Ovary (tissue), 9 donors: Measurements from ENCODE around the gene C12orf54. TPM values are rescaled to one million over a fixed set of nuclear protein-coding genes. Genes with fewer than 3 reads are reported as not detected.

Experiments used
- DNase-seq, 5 donors: peaks; one replicate each; pipeline ENCODE4 v3.0.0-alpha.2; 2019 to 2020
- H3K27ac ChIP-seq, 2 donors: fragments of 200-600 bp; one replicate each; pipeline versions ENCODE4 v1.5.1 to v1.8.0; 2019 to 2022
- H3K27me3 ChIP-seq: fragments of 200-600 bp; one replicate; pipeline ENCODE4 v1.8.0; 2022
- H3K36me3 ChIP-seq: fragments of 200-600 bp; sonication (generic); one replicate; pipeline ENCODE4 v1.5.1; 2019
- H3K4me1 ChIP-seq: one replicate; pipeline ENCODE4 v1.8.1; 2013; ENCODE audit warnings: mild to moderate bottlenecking, moderate library complexity; ENCODE audit not compliant: insufficient read depth
- H3K4me3 ChIP-seq: fragments of 200-600 bp; sonication (generic); one replicate; pipeline ENCODE4 v1.5.1; 2017
- H3K9me3 ChIP-seq, 2 donors: fragments of 200-600 bp in 1 of 2; sonication (generic) in 1 of 2; one replicate each; pipeline versions ENCODE4 v1.5.1 to v1.8.1; 2013 to 2019; ENCODE audit warnings: mild to moderate bottlenecking in 1 of 2, moderate library complexity in 1 of 2
- EP300 ChIP-seq: sonication (generic); formaldehyde crosslinking; IDR thresholded peaks from one replicate; pipeline ENCODE4 v1.6.1; 2017; ENCODE audit warnings: antibody characterized with exemption
- POLR2A ChIP-seq: fragments of 450-650 bp; IDR thresholded peaks from one replicate; pipeline ENCODE4 v1.6.1; 2017; ENCODE audit warnings: antibody characterized with exemption, mild to moderate bottlenecking, moderate library complexity
- WGBS, 3 donors: extraction: QIAGEN DNeasy Blood & Tissue Kit in 1 of 3; methylation state at CpG; one replicate each; pipeline versions ENCODE4 v1.1.5 to v1.1.7; 2013 to 2017; 5-methylcytosine and 5-hydroxymethylcytosine counted together
- intact Hi-C, 4 donors: fragments of 100-400 bp; cut with DNase I; formaldehyde crosslinking; loops; one replicate each; pipeline versions ENCODE4 v1.11.0 to v1.15.1; 2022 to 2023
- polyA plus RNA-seq, 2 donors: library from polyadenylated mRNA; stranded (reverse); fragments of 200-250 nt in 1 of 2; fragments of 350-450 nt in 1 of 2; fragmentation: Illumina TruSeq in 1 of 2; extraction: RNeasy Lipid Tissue Mini Kit (QIAGEN cat#74804) in 1 of 2; gene quantifications; one replicate each; pipeline ENCODE4 v1.2.3, GENCODE V29; 2013 to 2014
- total RNA-seq, 7 donors: library from RNA; depleted of rRNA in 2 of 7; stranded (reverse); fragments of >200 nt in 2 of 7; fragmentation: NEBNext Ultra II Directional in 3 of 7; extraction: Animal tissue kit (Norgen Biotek cat#: 25700) in 3 of 7; gene quantifications; one replicate each; pipeline versions ENCODE4 v1.1.0 to v1.2.4, GENCODE V29; 2016 to 2023
- TF ChIP-seq, protein P1 (sequence below), 3 donors: fragments of 450-650 bp in 2 of 3; fragments of 200-600 bp in 1 of 3; IDR thresholded peaks; one replicate each; pipeline versions ENCODE4 v1.5.1 to v1.8.0; 2016 to 2022; ENCODE audit warnings: antibody characterized with exemption in 3 of 3, mild to moderate bottlenecking in 1 of 3
- donor health status: DM: no; HTN: no; CAD: no; lungs with moderate emphysema.
- donor health status: DM: no; HTN: no; CAD: no.
- donor health status: Bipolar disorder and iron deficiency.
- donor health status: DM: yes; HTN: yes; CAD: no.
- donor health status: DM: no; HTN: no; CAD: no.
- donor health status: DM: yes; HTN: yes; CAD: no.

C12orf54 gene
- total and polyA plus RNA-seq, 9 donors = 0.21 to 1.4 (median 1.2) TPM; not detected in 1

DNA sequence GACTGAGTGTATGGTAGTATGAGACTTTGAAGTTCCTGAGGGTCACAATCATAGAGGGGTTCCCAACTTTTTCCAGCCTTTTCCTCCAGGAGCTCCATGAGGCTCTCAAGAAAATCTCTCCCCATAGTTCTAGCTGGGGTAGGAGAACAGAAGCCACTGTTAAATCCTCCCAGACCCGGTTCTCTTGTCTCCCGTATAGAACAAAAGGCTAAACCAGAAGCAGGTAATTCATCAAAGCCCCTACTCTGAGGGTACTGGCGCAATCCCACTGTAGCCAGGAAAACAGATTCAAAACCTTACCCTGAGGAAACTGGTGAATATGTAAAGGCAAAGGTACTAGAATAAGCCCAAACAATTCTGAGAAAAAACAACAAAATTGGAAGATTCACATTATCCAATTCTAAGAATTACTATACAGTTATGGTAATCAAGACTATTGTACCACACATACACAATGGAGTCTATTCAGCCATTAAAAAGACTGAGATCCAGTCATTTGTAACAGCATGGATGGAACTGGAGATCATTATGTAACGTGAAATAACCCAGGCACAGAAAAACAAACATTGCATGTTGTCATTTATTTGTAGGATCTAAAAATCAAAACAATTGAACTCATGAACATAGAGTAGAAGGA lies 63.7 kb downstream of the C12orf54 start:
- intact Hi-C loops = no loop called here
- TF ChIP-seq EP300 (no peak), POLR2A (no peak)
- TF ChIP-seq, protein P1, sequence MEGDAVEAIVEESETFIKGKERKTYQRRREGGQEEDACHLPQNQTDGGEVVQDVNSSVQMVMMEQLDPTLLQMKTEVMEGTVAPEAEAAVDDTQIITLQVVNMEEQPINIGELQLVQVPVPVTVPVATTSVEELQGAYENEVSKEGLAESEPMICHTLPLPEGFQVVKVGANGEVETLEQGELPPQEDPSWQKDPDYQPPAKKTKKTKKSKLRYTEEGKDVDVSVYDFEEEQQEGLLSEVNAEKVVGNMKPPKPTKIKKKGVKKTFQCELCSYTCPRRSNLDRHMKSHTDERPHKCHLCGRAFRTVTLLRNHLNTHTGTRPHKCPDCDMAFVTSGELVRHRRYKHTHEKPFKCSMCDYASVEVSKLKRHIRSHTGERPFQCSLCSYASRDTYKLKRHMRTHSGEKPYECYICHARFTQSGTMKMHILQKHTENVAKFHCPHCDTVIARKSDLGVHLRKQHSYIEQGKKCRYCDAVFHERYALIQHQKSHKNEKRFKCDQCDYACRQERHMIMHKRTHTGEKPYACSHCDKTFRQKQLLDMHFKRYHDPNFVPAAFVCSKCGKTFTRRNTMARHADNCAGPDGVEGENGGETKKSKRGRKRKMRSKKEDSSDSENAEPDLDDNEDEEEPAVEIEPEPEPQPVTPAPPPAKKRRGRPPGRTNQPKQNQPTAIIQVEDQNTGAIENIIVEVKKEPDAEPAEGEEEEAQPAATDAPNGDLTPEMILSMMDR (IDR thresholded peaks at IDR 0.05) = no peak
- 49 to 66% (median 58%) methylated on average over 4 of the region's 4 CpGs for WGBS, 3 donors

More for the DNA sequence above, 63.7 kb downstream of the C12orf54 start:
- H3K36me3 ChIP-seq = no peaks in the 10 kb centered on the region
- H3K9me3 ChIP-seq = no peaks in the 10 kb centered on the region
- H3K27me3 ChIP-seq = no peaks in the 10 kb centered on the region
- no peaks in the 10 kb centered on the region for H3K4me1 ChIP-seq
- H3K27ac ChIP-seq = no peak overlapping the region
- DNase-seq = no peak
- no peak overlapping the region for H3K4me3 ChIP-seq

Other genes with a start within 250 kb of the C12orf54 start
- gene ZNF641, start 131.6 kb upstream of the C12orf54 start, total RNA-seq = 10 to 100 TPM; 18.5 to 50.0 (median 36.6) TPM
- 10 to 100 TPM; 14.0 to 50.3 TPM for gene ZNF641, start 131.6 kb upstream of the C12orf54 start, polyA plus RNA-seq
- gene ANP32D, start 9.9 kb upstream of the C12orf54 start, total RNA-seq = under 1 TPM in 5 of 7 donors, not detected in 2; 0.23 to 0.86 (median 0.36) TPM
- gene ANP32D, start 9.9 kb upstream of the C12orf54 start, polyA plus RNA-seq = under 1 TPM in 1 of 2 donors, not detected in 1; 0.11 TPM
- under 1 TPM in 1 of 7 donors, not detected in 6; 0.63 TPM for gene OR8S1, start 43.1 kb downstream of the C12orf54 start, total RNA-seq
- not detected for gene OR8S1, start 43.1 kb downstream of the C12orf54 start, polyA plus RNA-seq
- not detected for gene LALBA, start 87.5 kb downstream of the C12orf54 start, total RNA-seq
- not detected for gene LALBA, start 87.5 kb downstream of the C12orf54 start, polyA plus RNA-seq
- 10 to 100 TPM; 27.5 to 54.1 (median 38.1) TPM for gene KANSL2, start 199.7 kb downstream of the C12orf54 start, total RNA-seq
- 10 to 100 TPM; 33.7 to 35.4 TPM for gene KANSL2, start 199.7 kb downstream of the C12orf54 start, polyA plus RNA-seq
- gene CCNT1, start 234.2 kb downstream of the C12orf54 start, total RNA-seq = 10 to 100 TPM; 20.1 to 48.8 (median 36.4) TPM
- 10 to 100 TPM in 1 of 2 donors, 1 to 10 TPM in 1; 7.5 to 18.5 TPM for gene CCNT1, start 234.2 kb downstream of the C12orf54 start, polyA plus RNA-seq